ENCODE data around the gene PTH.

The PTH gene

GRCh38 chr11:13495929-13496328 is at the start of gene PTH:
PTH (minus strand) TSS chr11:13495997; CDS start chr11:13492855, 3,142 bp downstream.
- TF ChIP-seq GATA3 (IDR thresholded peaks at IDR 0.05; ENCODE audit: low read depth, low read length) (no peak), GATA2 (IDR thresholded peaks at IDR 0.05; ENCODE audit: low read depth, low read length) (no peak)

GRCh38 chr11:13538044-13538443 is 42.2 kb upstream of the PTH start:
- no peak for TF ChIP-seq GATA3 (IDR thresholded peaks at IDR 0.05; ENCODE audit: low read depth, low read length)
- no peak for TF ChIP-seq GATA2 (IDR thresholded peaks at IDR 0.05; ENCODE audit: low read depth, low read length)

- TF ChIP-seq GATA3 (IDR thresholded peaks at IDR 0.05; ENCODE audit: low read depth, low read length), result no peak
- TF ChIP-seq GATA2 (IDR thresholded peaks at IDR 0.05; ENCODE audit: low read depth, low read length), result no peak
These were observed 40.0 kb upstream of the PTH start for GRCh38 chr11:13535819-13536218.

- TF ChIP-seq GATA2 (IDR thresholded peaks at IDR 0.05; ENCODE audit: low read depth, low read length) (no peak), GATA3 (IDR thresholded peaks at IDR 0.05; ENCODE audit: low read depth, low read length) (no peak)
These were observed 38.6 kb upstream of the PTH start for GRCh38 chr11:13534358-13534757.

GRCh38 chr11:13525257-13525656 is 29.5 kb upstream of the PTH start:
- no peak for TF ChIP-seq GATA2 (IDR thresholded peaks at IDR 0.05; ENCODE audit: low read depth, low read length)
- no peak for TF ChIP-seq GATA3 (IDR thresholded peaks at IDR 0.05; ENCODE audit: low read depth, low read length)

- TF ChIP-seq GATA2 (IDR thresholded peaks at IDR 0.05; ENCODE audit: low read depth, low read length), result no peak
- TF ChIP-seq GATA3 (IDR thresholded peaks at IDR 0.05; ENCODE audit: low read depth, low read length), result no peak
These were observed 7.6 kb upstream of the PTH start for GRCh38 chr11:13503393-13503792.

GRCh38 chr11:13502492-13502891 is 6.7 kb upstream of the PTH start:
- TF ChIP-seq GATA2 (IDR thresholded peaks at IDR 0.05; ENCODE audit: low read depth, low read length) (no peak), GATA3 (IDR thresholded peaks at IDR 0.05; ENCODE audit: low read depth, low read length) (no peak)

GRCh38 chr11:13494051-13494450 is 1.7 kb downstream of the PTH start:
- TF ChIP-seq GATA3 (IDR thresholded peaks at IDR 0.05; ENCODE audit: low read depth, low read length) (no peak), GATA2 (IDR thresholded peaks at IDR 0.05; ENCODE audit: low read depth, low read length) (no peak)

GRCh38 chr11:13487661-13488030 is 8.2 kb downstream of the PTH start:
- TF ChIP-seq GATA3 (IDR thresholded peaks at IDR 0.05; ENCODE audit: low read depth, low read length) (no peak), GATA2 (IDR thresholded peaks at IDR 0.05; ENCODE audit: low read depth, low read length) (no peak)

- no peak for TF ChIP-seq GATA3 (IDR thresholded peaks at IDR 0.05; ENCODE audit: low read depth, low read length)
- no peak for TF ChIP-seq GATA2 (IDR thresholded peaks at IDR 0.05; ENCODE audit: low read depth, low read length)
These were observed 8.7 kb downstream of the PTH start for GRCh38 chr11:13486926-13487660.

- no peak for TF ChIP-seq GATA2 (IDR thresholded peaks at IDR 0.05; ENCODE audit: low read depth, low read length)
- TF ChIP-seq GATA3 (IDR thresholded peaks at IDR 0.05; ENCODE audit: low read depth, low read length), result no peak
These were observed 15.6 kb downstream of the PTH start for GRCh38 chr11:13480198-13480597.

GRCh38 chr11:13479688-13480087 is 16.1 kb downstream of the PTH start:
- TF ChIP-seq GATA3 (IDR thresholded peaks at IDR 0.05; ENCODE audit: low read depth, low read length) (no peak), GATA2 (IDR thresholded peaks at IDR 0.05; ENCODE audit: low read depth, low read length) (no peak)

GRCh38 chr11:13475091-13475490 is 20.7 kb downstream of the PTH start:
- TF ChIP-seq GATA3 (IDR thresholded peaks at IDR 0.05; ENCODE audit: low read depth, low read length) (no peak), GATA2 (IDR thresholded peaks at IDR 0.05; ENCODE audit: low read depth, low read length) (no peak)

GRCh38 chr11:13473013-13473722 is 22.6 kb downstream of the PTH start:
- TF ChIP-seq GATA2 (IDR thresholded peaks at IDR 0.05; ENCODE audit: low read depth, low read length) (no peak), GATA3 (IDR thresholded peaks at IDR 0.05; ENCODE audit: low read depth, low read length) (no peak)

- TF ChIP-seq GATA3 (IDR thresholded peaks at IDR 0.05; ENCODE audit: low read depth, low read length) (no peak), GATA2 (IDR thresholded peaks at IDR 0.05; ENCODE audit: low read depth, low read length) (no peak)
These were observed 27.0 kb downstream of the PTH start for GRCh38 chr11:13468750-13469149.

Measured in SH-SY5Y (cell line).